Activated CD4-positive, alpha-beta T cell treated with anti-CD3 and anti-CD28 coated beads for 4 hours (primary cell): ENCODE data around the gene IFT20.
"Not testable (repeated sequence)": the region's sequence is repeated elsewhere in the genome, so short reads cannot be mapped to it uniquely, and the experiment has no call there.

Experiments
- DNase-seq, 2 donors: peaks; one replicate each; pipeline ENCODE4 v3.0.0-alpha.2; 2020

IFT20 gene

GRCh38 chr17:28306954-28307401, 28.3 kb downstream of the IFT20 start:
- DNase-seq: no peak

- no peak for DNase-seq
Measured at GRCh38 chr17:28298449-28298848, 36.8 kb downstream of the IFT20 start.

- no peak for DNase-seq
Measured at GRCh38 chr17:28295677-28296578, 39.3 kb downstream of the IFT20 start.

- no peak for DNase-seq
Measured at GRCh38 chr17:28293994-28294393, 41.3 kb downstream of the IFT20 start.

GRCh38 chr17:28292878-28293277, 42.4 kb downstream of the IFT20 start:
- DNase-seq: not testable (repeated sequence)

- no peak for DNase-seq
Measured at GRCh38 chr17:28291780-28292330, 43.4 kb downstream of the IFT20 start.

- no peak for DNase-seq
Measured at GRCh38 chr17:28290703-28291102, 44.6 kb downstream of the IFT20 start.

- no peak for DNase-seq
Measured at GRCh38 chr17:28285965-28286364, 49.3 kb downstream of the IFT20 start.

GRCh38 chr17:28282596-28282995, 52.7 kb downstream of the IFT20 start:
- no peak for DNase-seq

GRCh38 chr17:28280826-28281225, 54.4 kb downstream of the IFT20 start:
- DNase-seq: no peak

GRCh38 chr17:28279411-28279810, 55.9 kb downstream of the IFT20 start:
- DNase-seq: no peak
